Anterior cingulate cortex (tissue), 58 donors: ENCODE results near the gene SELP.

Experiments
- DNase-seq, 58 donors: peaks; one replicate each; lab custom pipeline; 2025; lab: John Stamatoyannopoulos, UW

The SELP gene

GRCh38 chr1:169623132-169623926, 6.6 kb downstream of the SELP start:
- DNase-seq, result no peak

GRCh38 chr1:169620565-169620964, 9.4 kb downstream of the SELP start:
- no peak for DNase-seq

GRCh38 chr1:169618367-169618766, 11.6 kb downstream of the SELP start:
- no peak for DNase-seq

- no peak for DNase-seq
Observed at GRCh38 chr1:169615803-169616202, 14.1 kb downstream of the SELP start.

GRCh38 chr1:169610858-169611257, 19.1 kb downstream of the SELP start:
- DNase-seq, result no peak

- DNase-seq, result no peak
Observed at GRCh38 chr1:169610108-169610507, 19.8 kb downstream of the SELP start.

GRCh38 chr1:169608226-169608625, 21.7 kb downstream of the SELP start:
- DNase-seq, result no peak

- peak in 9 of 58 donors; percentile 0 to 23 (median 9) for DNase-seq
Observed at GRCh38 chr1:169604781-169605560, 25.0 kb downstream of the SELP start.

GRCh38 chr1:169601096-169601881, 28.6 kb downstream of the SELP start:
- DNase-seq, result peak in 2 of 58 donors; percentile 1 to 11

GRCh38 chr1:169595764-169596711, 33.9 kb downstream of the SELP start:
- DNase-seq, result no peak

- no peak for DNase-seq
Observed at GRCh38 chr1:169594391-169594790, 35.5 kb downstream of the SELP start.

GRCh38 chr1:169590932-169591331, 39.0 kb downstream of the SELP start:
- no peak for DNase-seq

GRCh38 chr1:169588785-169589485, 41.0 kb downstream of the SELP start:
- no peak for DNase-seq

GRCh38 chr1:169588112-169588511, 41.8 kb downstream of the SELP start:
- no peak for DNase-seq

GRCh38 chr1:169586395-169587255, 43.3 kb downstream of the SELP start, which contains the start of gene F5:
TSS of gene F5 (minus strand) at chr1:169586481. CDS start at chr1:169586386, 95 bp downstream.
- peak in 53 of 58 donors; percentile 5 to 78 (median 45) for DNase-seq

GRCh38 chr1:169586067-169586394, 43.9 kb downstream of the SELP start:
- DNase-seq, result no peak

- no peak for DNase-seq
Observed at GRCh38 chr1:169585181-169585580, 44.7 kb downstream of the SELP start.

- no peak for DNase-seq
Observed at GRCh38 chr1:169584483-169585144, 45.3 kb downstream of the SELP start.
